Glutamatergic neuron (in vitro differentiated cells): Measurements from ENCODE around the gene IER2. TPM values are rescaled to one million over a fixed set of nuclear protein-coding genes. Genes with fewer than 3 reads are reported as not detected.

Experiments
- DNase-seq: peaks from one replicate; pipeline ENCODE4 v3.0.0; 2022
- H3K27ac Mint-ChIP-seq: one replicate; pipeline ENCODE4 v1.8.0; 2020; ENCODE audit warnings: mild to moderate bottlenecking, mixed read lengths, inconsistent platforms; ENCODE audit not compliant: unreplicated experiment
- H3K27me3 Mint-ChIP-seq: one replicate; pipeline ENCODE4 v1.8.0; 2020; ENCODE audit warnings: mild to moderate bottlenecking, moderate library complexity, mixed read lengths, inconsistent platforms; ENCODE audit not compliant: unreplicated experiment
- H3K36me3 Mint-ChIP-seq: one replicate; pipeline ENCODE4 v1.8.0; 2020; ENCODE audit warnings: mild to moderate bottlenecking, mixed read lengths, inconsistent platforms; ENCODE audit not compliant: unreplicated experiment
- H3K4me1 Mint-ChIP-seq: one replicate; pipeline ENCODE4 v1.8.0; 2020; ENCODE audit warnings: mild to moderate bottlenecking, low read depth, mixed read lengths, inconsistent platforms; ENCODE audit not compliant: unreplicated experiment
- H3K4me3 Mint-ChIP-seq: one replicate; pipeline ENCODE4 v1.8.0; 2020; ENCODE audit warnings: mild to moderate bottlenecking, mixed read lengths, inconsistent platforms; ENCODE audit not compliant: unreplicated experiment
- H3K9me3 Mint-ChIP-seq: one replicate; pipeline ENCODE4 v1.8.0; 2020; ENCODE audit warnings: mild to moderate bottlenecking, moderate library complexity, mixed read lengths, inconsistent platforms; ENCODE audit not compliant: unreplicated experiment
- CTCF ChIP-seq: fragments of 200-600 bp; sonication (generic); IDR thresholded peaks from one replicate; pipeline ENCODE4 v1.5.0; 2021; ENCODE audit not compliant: partially characterized antibody, unreplicated experiment
- total RNA-seq: library from RNA; stranded (reverse); fragmentation: NEBNext Ultra II Directional; extraction: Animal tissue kit (Norgen Biotek cat#: 25700); gene quantifications from one replicate; pipeline ENCODE4 v1.2.1, GENCODE V29; 2021; ENCODE audit not compliant: unreplicated experiment

IER2 gene
- total RNA-seq, 1 donor from 2014 or later: 109 TPM

- Mint-ChIP-seq H3K27me3 (peaks cover 11% of the 10 kb centered on the region), H3K4me3 (peak overlapping the region; percentile 86), H3K4me1 (peaks cover 17% of the 10 kb centered on the region), H3K27ac (no peak overlapping the region), H3K36me3 (no peaks in the 10 kb centered on the region), H3K9me3 (peaks cover 15% of the 10 kb centered on the region)
- DNase-seq: no peak
- TF ChIP-seq CTCF: no peak
These were observed 30.6 kb upstream of the IER2 start for GRCh38 chr19:13119627-13120026.

- no peak for TF ChIP-seq CTCF
- H3K36me3 Mint-ChIP-seq: no peaks in the 10 kb centered on the region
- H3K27me3 Mint-ChIP-seq: peaks cover 11% of the 10 kb centered on the region
- H3K27ac Mint-ChIP-seq: no peak overlapping the region
- peaks cover 17% of the 10 kb centered on the region for H3K4me1 Mint-ChIP-seq
- H3K4me3 Mint-ChIP-seq: no peak overlapping the region
- DNase-seq: no peak
- peaks cover 15% of the 10 kb centered on the region for H3K9me3 Mint-ChIP-seq
These were observed 30.2 kb upstream of the IER2 start for GRCh38 chr19:13120031-13120430.

GRCh38 chr19:13120817-13121216 is 29.4 kb upstream of the IER2 start:
- Mint-ChIP-seq H3K36me3 (no peaks in the 10 kb centered on the region), H3K27ac (peak overlapping the region; percentile 26), H3K27me3 (peaks cover 11% of the 10 kb centered on the region), H3K4me1 (peaks cover 17% of the 10 kb centered on the region), H3K4me3 (no peak overlapping the region), H3K9me3 (peaks cover 15% of the 10 kb centered on the region)
- no peak for DNase-seq
- TF ChIP-seq CTCF: no peak

GRCh38 chr19:13121551-13122274 is 28.5 kb upstream of the IER2 start:
- H3K4me3 Mint-ChIP-seq: no peak overlapping the region
- H3K27me3 Mint-ChIP-seq: peaks cover 9% of the 10 kb centered on the region
- H3K36me3 Mint-ChIP-seq: no peaks in the 10 kb centered on the region
- H3K9me3 Mint-ChIP-seq: peaks cover 13% of the 10 kb centered on the region
- H3K27ac Mint-ChIP-seq: no peak overlapping the region
- no peak for DNase-seq
- peaks cover 15% of the 10 kb centered on the region for H3K4me1 Mint-ChIP-seq
- TF ChIP-seq CTCF: no peak

- peaks cover 8% of the 10 kb centered on the region for H3K9me3 Mint-ChIP-seq
- no peak overlapping the region for H3K27ac Mint-ChIP-seq
- H3K27me3 Mint-ChIP-seq: peaks cover 8% of the 10 kb centered on the region
- no peak for DNase-seq
- H3K4me3 Mint-ChIP-seq: no peak overlapping the region
- no peak for TF ChIP-seq CTCF
- H3K4me1 Mint-ChIP-seq: peaks cover 11% of the 10 kb centered on the region
- H3K36me3 Mint-ChIP-seq: no peaks in the 10 kb centered on the region
These were observed 27.8 kb upstream of the IER2 start for GRCh38 chr19:13122275-13122878.
